Superior temporal gyrus (tissue), 1 donor: ENCODE data around the gene MYO1G.
"Not testable (repeated sequence)": the region's sequence is repeated elsewhere in the genome, so short reads cannot be mapped to it uniquely, and the experiment has no call there.

Experiments
- DNase-seq: peaks from one replicate; pipeline ENCODE4 v3.0.0-alpha.2; 2016; ENCODE audit errors: extremely low spot score

The MYO1G gene

DNA sequence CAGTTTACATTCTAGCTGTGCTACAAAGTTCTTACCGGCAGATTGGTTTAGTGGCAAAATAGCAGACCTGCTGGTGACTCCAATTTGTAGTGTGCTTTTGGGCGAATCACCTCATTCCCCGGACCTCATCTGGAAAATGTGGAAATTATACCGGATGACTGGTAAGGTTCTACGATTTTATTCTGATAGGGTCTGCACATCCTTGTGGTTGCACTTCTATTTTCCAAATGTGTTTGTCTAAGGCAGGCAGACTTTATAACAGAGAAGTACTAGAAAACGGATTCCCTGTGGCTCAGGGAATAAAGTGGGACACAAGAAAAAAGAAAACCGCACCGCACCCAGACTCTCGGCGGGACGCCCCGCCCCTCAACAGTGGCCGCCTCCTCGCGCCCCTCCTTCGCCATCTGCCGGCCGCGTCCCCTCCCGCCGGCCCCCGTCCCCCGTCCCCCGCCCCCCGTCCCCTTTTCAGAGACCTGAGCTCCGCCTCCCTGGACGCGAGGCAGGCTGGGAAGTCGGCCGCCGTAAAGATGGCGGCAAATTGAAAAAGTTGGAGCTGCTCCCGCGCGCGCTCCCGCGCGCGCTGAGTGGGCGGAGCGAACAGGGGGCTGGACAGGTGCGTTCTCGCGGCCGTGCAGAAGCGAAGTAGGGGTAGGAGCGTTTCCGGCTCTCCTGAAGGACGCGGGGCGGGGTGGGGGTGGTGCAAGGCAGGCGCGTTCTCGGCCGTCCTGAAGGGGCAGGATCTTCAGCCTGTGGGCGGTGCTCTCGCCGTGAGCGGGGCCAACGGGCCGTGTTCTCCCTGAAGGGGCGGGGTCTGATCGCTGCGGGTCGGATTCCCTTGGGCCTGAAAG is 20.7 kb upstream of the MYO1G start:
- DNase-seq, result peak; percentile 98

DNA sequence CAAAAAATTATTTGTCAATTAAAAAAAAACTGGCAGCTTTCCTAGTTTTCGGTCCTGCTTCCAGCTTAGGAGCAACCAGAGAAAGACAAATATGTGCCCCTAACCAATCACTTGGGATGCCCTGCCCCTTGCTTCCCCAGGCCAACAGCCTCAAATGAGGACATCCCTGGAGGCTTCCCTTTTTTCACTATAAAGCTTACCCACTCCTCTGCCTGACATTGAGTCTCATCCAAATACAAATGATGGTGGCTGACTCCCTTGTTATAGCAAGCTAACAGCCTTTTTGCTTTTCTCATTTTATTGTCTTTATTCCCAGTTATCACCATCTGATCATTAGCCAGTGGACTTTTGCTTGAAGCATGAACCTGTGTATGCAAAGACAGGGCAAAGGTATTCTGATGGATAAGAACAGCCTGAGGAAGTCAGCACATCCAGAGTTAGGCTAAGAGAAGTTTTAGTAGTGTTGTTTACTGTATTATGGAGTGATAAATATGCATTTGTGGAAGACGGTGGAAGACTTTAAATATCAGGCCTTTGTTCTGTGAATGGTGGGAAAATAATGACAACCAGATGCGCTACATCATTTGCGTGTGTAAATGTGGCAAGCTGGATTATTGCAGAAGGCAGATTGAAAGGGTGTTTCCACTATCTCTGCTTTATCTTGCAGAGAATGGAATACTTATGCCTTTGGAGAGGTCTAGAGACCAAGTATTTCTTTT is 19.5 kb upstream of the MYO1G start:
- no peak for DNase-seq

GRCh38 chr7:44995555-44996493 is 17.0 kb upstream of the MYO1G start:
- DNase-seq, result no peak

DNA sequence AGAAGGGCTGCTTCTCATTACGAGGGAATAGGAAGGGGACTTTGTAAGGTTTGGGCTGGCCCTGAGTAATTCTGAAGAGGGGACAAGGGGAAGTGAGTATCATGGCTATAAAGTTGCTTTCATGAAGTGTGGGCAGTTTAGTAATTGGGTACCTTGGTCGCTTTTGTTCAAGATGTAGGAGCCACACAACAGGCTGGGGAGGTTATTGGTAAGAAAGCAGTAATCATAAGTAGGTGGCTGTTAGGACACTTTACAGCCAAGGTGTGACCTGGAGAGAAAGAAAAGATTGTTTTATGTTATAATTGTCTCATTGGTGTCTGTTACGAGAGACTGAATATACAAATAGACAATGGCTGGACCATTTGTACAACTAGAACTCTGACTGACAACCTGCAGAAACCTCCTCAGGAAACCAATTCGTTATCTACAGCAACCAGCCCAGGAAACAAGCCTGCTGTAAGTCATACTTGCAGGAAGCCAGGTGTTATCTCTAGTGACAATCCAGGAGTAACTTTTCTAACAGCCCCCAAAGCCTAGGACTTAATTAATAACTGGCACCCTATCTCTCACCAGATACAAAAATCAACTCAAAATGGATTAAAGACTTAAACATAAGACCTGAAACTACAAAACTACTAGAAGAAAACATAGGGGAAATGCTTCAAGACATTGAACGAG is 16.2 kb upstream of the MYO1G start:
- DNase-seq, result no peak

- not testable (repeated sequence) for DNase-seq
Observed at GRCh38 chr7:44992004-44992795, 13.4 kb upstream of the MYO1G start.

GRCh38 chr7:44990109-44991023 is 11.6 kb upstream of the MYO1G start:
- DNase-seq, result no peak

- no peak for DNase-seq
Observed at GRCh38 chr7:44989132-44989531, 10.3 kb upstream of the MYO1G start.

GRCh38 chr7:44988701-44989100 is 9.9 kb upstream of the MYO1G start:
- no peak for DNase-seq

DNA sequence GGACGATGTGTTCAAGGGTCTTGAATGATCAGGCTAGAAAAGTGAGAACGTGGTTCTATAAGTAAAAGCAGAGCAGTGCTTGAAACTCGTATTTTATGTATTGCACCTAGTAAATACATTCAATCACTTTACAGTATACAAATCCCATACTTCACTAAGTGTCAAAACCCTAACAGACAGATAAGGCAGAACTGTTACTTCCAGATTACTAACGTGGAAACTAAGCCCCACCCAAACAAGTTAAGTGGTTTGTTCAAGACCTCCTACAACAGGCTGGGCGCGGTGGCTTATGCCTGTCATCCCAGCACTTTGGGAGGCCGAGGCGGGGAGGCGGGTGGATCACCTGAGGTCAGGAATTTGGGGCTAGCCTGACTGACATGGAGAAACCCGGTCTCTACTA is 9.2 kb upstream of the MYO1G start:
- DNase-seq, result no peak

DNA sequence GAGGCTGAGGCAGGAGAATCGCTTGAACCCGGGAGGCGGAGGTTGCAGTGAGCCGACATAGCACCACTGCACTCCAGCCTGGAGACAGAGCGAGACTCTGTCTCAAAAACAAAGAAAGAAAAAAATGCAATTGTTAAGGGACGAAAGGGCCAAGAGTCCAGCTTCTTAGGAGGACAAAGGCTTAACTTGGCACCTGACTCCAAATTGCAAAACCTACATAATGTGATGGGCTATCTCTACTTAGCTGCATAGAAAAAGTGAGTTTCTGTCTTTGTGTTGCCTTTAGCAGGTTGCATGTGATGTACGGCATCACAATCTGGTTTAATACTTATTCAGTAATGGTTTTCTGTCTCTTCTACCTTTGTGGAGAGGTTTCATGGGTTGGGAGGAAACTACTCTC is 8.6 kb upstream of the MYO1G start:
- no peak for DNase-seq

DNA sequence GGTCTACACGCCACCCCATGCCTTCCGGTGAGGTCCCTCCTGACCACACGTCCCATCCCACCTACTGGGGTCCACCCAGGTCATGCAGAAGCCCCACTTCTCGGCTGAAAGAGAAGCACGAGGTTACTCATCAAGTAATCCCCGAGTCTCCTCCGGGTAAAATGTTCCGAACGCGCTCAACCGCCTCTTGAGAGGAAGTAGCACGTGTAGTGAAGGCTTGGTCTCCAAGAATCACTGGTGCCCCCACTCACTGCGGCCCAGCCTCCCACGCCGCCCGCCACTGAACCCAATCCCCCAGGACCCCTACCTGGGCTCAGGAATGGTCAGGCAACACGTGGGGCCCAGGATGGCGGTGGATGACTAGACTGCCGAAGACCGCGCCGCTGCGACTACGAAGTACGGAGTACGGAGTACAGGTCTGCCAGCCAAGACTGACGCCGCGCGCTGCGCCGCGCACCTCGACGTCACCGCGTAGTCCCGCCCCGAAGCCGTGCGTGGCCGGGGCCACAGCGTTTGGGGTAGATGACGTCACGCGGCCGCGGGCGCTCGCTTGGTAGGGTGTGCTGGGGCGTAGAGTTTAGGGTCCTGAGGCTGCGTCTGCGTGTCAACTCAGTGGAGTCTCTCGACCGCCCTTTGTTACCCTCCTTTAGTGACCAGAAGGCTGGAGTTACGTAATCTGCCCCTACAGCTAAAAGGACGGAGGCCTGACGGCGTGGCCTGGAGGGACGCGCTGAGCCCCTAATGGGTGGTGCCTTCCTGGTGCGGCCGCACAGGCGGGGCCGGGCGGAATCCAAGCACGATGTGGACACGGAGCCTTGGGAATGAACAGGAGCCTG is 7.6 kb upstream of the MYO1G start:
- peak; percentile 90 for DNase-seq

GRCh38 chr7:44985900-44986217 is 7.0 kb upstream of the MYO1G start:
- peak; percentile 25 for DNase-seq

GRCh38 chr7:44985033-44985695 is 6.3 kb upstream of the MYO1G start:
- no peak for DNase-seq

GRCh38 chr7:44984478-44984758 is 5.6 kb upstream of the MYO1G start:
- DNase-seq, result no peak

GRCh38 chr7:44983742-44984477 is 5.1 kb upstream of the MYO1G start:
- no peak for DNase-seq

DNA sequence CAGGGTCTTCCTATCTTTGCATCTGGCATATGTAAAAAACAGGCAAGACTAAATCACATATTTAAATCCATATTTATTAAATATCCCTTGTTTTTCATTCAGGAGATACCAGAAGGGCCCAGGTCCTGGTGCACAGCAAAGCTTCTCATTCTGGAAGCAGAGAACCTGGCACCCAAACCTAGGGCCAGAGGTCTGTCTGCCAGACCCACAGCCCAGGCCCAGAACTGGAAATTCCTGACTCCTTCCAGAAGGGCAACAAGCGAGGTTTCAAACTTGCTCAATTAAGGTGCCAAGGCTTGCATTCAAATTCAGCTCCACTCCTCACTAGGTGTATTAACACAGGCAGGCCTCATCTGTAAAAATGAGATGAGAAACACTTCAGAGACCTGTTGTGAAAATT is 4.2 kb upstream of the MYO1G start:
- no peak for DNase-seq

DNA sequence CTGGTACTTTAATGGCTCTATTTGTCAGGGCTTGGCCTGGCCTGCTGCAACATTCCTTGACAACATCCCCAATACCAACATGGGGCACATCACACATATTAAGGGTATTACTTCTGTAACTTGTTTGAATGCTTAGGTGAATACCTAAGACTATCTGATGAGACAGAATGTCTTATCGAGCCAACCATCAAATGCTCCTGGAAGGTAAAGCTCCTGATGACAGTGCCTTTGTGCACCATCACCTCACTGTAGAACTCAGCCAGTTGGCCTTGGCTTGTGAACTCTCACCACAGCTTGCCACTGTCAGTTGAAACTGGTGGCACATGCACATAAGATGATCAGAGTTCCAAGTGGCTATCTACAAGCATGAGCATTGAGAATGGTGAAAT is 3.7 kb upstream of the MYO1G start:
- DNase-seq, result no peak
